ENCODE results near the gene PTPRU. TPM values are rescaled to one million over a fixed set of nuclear protein-coding genes. Genes with fewer than 3 reads are reported as not detected.
A peak's percentile ranks its signal among the peaks of the same experiment; 100 is the strongest.

Gene PTPRU
- total and polyA plus RNA-seq, 2 of the 8 experiments (the other 6 are each of a cell fraction or from before 2014, with no cell fraction given): 33.8 to 41.8 TPM

DNA sequence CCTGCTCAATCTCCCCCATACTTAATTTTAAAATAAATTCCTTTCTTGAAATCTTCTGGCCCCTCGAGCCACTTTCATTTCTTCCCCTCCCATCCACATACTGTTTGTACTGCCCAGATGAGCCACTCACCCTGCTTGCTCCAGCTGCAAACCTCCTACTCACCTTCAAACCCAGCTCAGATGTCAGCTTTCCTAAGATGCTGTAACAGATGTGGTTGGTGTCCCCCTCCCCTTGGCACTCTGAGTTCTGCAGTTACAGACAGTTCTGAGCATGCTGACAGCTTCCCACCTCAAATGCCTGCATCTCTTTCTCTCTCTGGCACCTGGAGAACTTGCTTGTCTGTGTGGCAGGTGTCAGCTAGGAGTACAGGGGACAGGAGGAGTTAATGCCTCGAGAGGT, 106.7 kb downstream of the PTPRU start:
- no peak for TF ChIP-seq KDM1A (IDR thresholded peaks at IDR 0.05; ENCODE audit: borderline replicate concordance, low read length)
- no peak for TF ChIP-seq CREB1 (IDR thresholded peaks at IDR 0.05)
- no peak for TF ChIP-seq EZH2 (IDR thresholded peaks at IDR 0.05; ENCODE audit: low read depth, low read length, severe bottlenecking)
- no peak for TF ChIP-seq SIN3A (conservative IDR thresholded peaks at IDR 0.05 in 1 of 2, IDR thresholded peaks at IDR 0.05 in 1 of 2; ENCODE audit: low read depth in 1 of 2, low read length in 2 of 2)
- TF ChIP-seq TEAD4 (IDR thresholded peaks at IDR 0.05; ENCODE audit: low read depth, low read length): no peak
- no peak for TF ChIP-seq SP1 (IDR thresholded peaks at IDR 0.05; ENCODE audit: low read depth, low read length)
- TF ChIP-seq KDM4A (IDR thresholded peaks at IDR 0.05; ENCODE audit: low read depth, low read length, severe bottlenecking): no peak
- TF ChIP-seq, protein P1, sequence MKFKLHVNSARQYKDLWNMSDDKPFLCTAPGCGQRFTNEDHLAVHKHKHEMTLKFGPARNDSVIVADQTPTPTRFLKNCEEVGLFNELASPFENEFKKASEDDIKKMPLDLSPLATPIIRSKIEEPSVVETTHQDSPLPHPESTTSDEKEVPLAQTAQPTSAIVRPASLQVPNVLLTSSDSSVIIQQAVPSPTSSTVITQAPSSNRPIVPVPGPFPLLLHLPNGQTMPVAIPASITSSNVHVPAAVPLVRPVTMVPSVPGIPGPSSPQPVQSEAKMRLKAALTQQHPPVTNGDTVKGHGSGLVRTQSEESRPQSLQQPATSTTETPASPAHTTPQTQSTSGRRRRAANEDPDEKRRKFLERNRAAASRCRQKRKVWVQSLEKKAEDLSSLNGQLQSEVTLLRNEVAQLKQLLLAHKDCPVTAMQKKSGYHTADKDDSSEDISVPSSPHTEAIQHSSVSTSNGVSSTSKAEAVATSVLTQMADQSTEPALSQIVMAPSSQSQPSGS (IDR thresholded peaks at IDR 0.05; ENCODE audit: low read length): no peak
- TF ChIP-seq SIRT6 (IDR thresholded peaks at IDR 0.05; ENCODE audit: low read length): no peak
- TF ChIP-seq BACH1 (IDR thresholded peaks at IDR 0.05; ENCODE audit: low read length): no peak
- no peak for TF ChIP-seq TBP (IDR thresholded peaks at IDR 0.05; ENCODE audit: low read depth, low read length)
- Histone ChIP-seq H3K36me3 (ENCODE audit: control insufficient read depth in 2 of 4, insufficient read depth in 4 of 4, low read length in 3 of 4) (no peaks in the 10 kb centered on the region), H4K8ac (ENCODE audit: extremely low read depth, insufficient read depth, low read length) (no peak overlapping the region; the same call in 1 of the 2 replicates), H4K5ac (ENCODE audit: insufficient read length, low read depth, low read length) (no peak overlapping the region), H2BK120ac (replicated peaks; ENCODE audit: low read depth, low read length) (no peak overlapping the region), H3K23ac (ENCODE audit: insufficient read length) (no peak overlapping the region), H3K4me3 (ENCODE audit: extremely low read depth in 1 of 4, insufficient read depth in 2 of 4, low read depth in 3 of 4, low read length in 4 of 4) (no peak overlapping the region), H4K91ac (replicated peaks; ENCODE audit: insufficient read length, low read length) (no peak overlapping the region), H2AFZ (ENCODE audit: low read length) (no peak overlapping the region), H3K56ac (replicated peaks; ENCODE audit: insufficient read length, low read depth, low read length) (no peak overlapping the region), H2BK15ac (ENCODE audit: low read length) (no peak overlapping the region), H3K4me2 (ENCODE audit: insufficient read depth in 1 of 2, low read depth in 2 of 2, low read length in 2 of 2) (no peak overlapping the region), H3K79me2 (ENCODE audit: control insufficient read depth in 1 of 2, insufficient read depth in 2 of 2, low read length in 2 of 2) (no peaks in the 10 kb centered on the region), H3K27me3 (replicated peaks in 1 of 4; ENCODE audit: control insufficient read depth in 3 of 4, extremely low read depth in 1 of 4, insufficient read depth in 3 of 4, low read length in 3 of 4) (no peaks in the 10 kb centered on the region; a peak in 1 of 7 replicates), H3K23me2 (ENCODE audit: low read depth, low read length) (no peaks in the 10 kb centered on the region), H3K4me1 (replicated peaks in 1 of 4; ENCODE audit: control insufficient read depth in 3 of 4, insufficient read depth in 4 of 4, low read length in 3 of 4) (peaks cover 0 to 8% (median 4%) of the 10 kb centered on the region in 4 experiments; a peak in 4 of 7 replicates), H2BK12ac (ENCODE audit: low read depth, low read length) (peak overlapping the region; percentile 55; the same call in 1 of the 2 replicates), H3K9me3 (ENCODE audit: insufficient read depth in 2 of 2, low read depth in 1 of 2, low read length in 1 of 2) (peaks cover 0 to 2% of the 10 kb centered on the region in 2 experiments; a peak in 2 of 4 replicates), H2BK20ac (ENCODE audit: low read length) (peak overlapping the region; percentile 27; the same call in 1 of the 2 replicates), H3K18ac (ENCODE audit: extremely low read depth, low read length) (no peak overlapping the region), H2BK5ac (ENCODE audit: low read depth, low read length) (no peak overlapping the region), H2AK5ac (ENCODE audit: low read depth, low read length) (no peak overlapping the region), H4K20me1 (replicated peaks in 1 of 2; ENCODE audit: control insufficient read depth in 1 of 2, insufficient read depth in 2 of 2, low read length in 2 of 2) (no peaks in the 10 kb centered on the region), H3K4ac (replicated peaks; ENCODE audit: insufficient read length, low read depth, low read length) (no peak overlapping the region), H3K79me1 (ENCODE audit: low read depth, low read length) (no peaks in the 10 kb centered on the region), H3K14ac (ENCODE audit: insufficient read length) (no peak overlapping the region), H3K9ac (replicated peaks in 1 of 4; ENCODE audit: extremely low read depth in 1 of 4, low read depth in 3 of 4, low read length in 3 of 4) (no peak overlapping the region), H3K27ac (ENCODE audit: low read depth, low read length) (no peak overlapping the region)
- no peak for DNase-seq (ENCODE audit: low read depth in 1 of 2, low spot score in 2 of 2)
- ChIA-PET CTCF (ENCODE audit: partially characterized antibody) (interaction anchor here (0.8 to 7.5 kb wide), 15 partner anchors 10 to 360 kb away, joined by 3 to 91 read pairs (median 7); no protein-coding TSS in a partner anchor), POLR2A (ENCODE audit: partially characterized antibody) (no interaction called here)
- no peak for FAIRE-seq
- 70% methylated on average over 2 of the region's 2 CpGs; no CpG with 5 or more reads in 1 of the 2 experiments for WGBS, 2 experiments (ENCODE audit: extremely low coverage in 1 of 2, insufficient coverage in 1 of 2, insufficient read length in 1 of 2, insufficient replicate concordance in 2 of 2, low coverage in 1 of 2, low lambda C conversion rate in 2 of 2, missing lambda C conversion rate in 1 of 2)

Data from H1 (cell line).